Panc1 (cell line): Measurements from ENCODE around the gene SLC7A9.

Source experiments
- POLR2AphosphoS5 ChIP-seq: IDR thresholded peaks from 2 replicates; pipeline ENCODE4 v1.6.1; 2012; ENCODE audit warnings: mild to moderate bottlenecking, low read depth, low read length, moderate library complexity
- SIN3A ChIP-seq: IDR thresholded peaks from 2 replicates; pipeline ENCODE4 v1.6.1; 2012; ENCODE audit warnings: low read depth, mild to moderate bottlenecking, low read length, moderate library complexity, borderline replicate concordance; ENCODE audit not compliant: insufficient read depth
- TCF7L2 ChIP-seq: IDR thresholded peaks from 2 replicates; pipeline ENCODE4 v1.6.1; 2011; ENCODE audit warnings: mild to moderate bottlenecking, low read depth, low read length, inconsistent platforms
- TF ChIP-seq, protein P1 (sequence below): fragments of 450-650 bp; IDR thresholded peaks from 2 replicates; pipeline ENCODE4 v1.5.1; 2017; ENCODE audit warnings: mild to moderate bottlenecking
- TF ChIP-seq, protein P2 (sequence below), 2 experiments: IDR thresholded peaks; 2 replicates each; pipeline ENCODE4 v1.6.1; 2011 to 2012; ENCODE audit warnings: low read depth in 2 of 2, control low read depth in 1 of 2, low read length in 1 of 2, mild to moderate bottlenecking in 1 of 2, moderate library complexity in 1 of 2; ENCODE audit not compliant: insufficient read depth in 1 of 2

DNA sequence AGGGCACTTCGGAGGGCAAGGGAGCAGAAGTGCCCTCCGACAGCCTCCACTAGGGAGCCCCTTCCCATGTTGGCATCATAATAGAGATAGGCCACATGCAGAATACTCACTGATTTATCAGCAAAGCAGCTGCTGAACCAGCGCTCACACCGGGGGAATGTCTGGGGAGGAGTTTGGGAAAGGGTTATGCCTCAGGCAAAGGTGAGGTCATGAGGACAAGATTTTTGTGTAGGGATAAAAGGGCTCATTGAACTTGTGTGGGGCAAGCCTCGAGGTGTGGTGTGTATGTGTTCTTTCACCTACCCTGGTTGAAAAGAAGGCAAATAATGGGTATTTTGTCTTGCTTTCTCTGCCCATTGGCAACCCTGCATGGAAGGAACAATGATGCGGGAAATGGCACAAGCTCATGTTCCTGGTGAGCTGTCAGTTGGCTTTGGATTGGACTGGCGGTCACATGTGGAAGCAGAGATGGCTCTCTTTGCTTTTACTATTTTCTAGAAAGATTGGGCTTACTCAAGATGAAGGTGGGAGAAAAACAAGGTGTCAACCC is 39.1 kb upstream of the SLC7A9 start:
- TF ChIP-seq, protein P1, sequence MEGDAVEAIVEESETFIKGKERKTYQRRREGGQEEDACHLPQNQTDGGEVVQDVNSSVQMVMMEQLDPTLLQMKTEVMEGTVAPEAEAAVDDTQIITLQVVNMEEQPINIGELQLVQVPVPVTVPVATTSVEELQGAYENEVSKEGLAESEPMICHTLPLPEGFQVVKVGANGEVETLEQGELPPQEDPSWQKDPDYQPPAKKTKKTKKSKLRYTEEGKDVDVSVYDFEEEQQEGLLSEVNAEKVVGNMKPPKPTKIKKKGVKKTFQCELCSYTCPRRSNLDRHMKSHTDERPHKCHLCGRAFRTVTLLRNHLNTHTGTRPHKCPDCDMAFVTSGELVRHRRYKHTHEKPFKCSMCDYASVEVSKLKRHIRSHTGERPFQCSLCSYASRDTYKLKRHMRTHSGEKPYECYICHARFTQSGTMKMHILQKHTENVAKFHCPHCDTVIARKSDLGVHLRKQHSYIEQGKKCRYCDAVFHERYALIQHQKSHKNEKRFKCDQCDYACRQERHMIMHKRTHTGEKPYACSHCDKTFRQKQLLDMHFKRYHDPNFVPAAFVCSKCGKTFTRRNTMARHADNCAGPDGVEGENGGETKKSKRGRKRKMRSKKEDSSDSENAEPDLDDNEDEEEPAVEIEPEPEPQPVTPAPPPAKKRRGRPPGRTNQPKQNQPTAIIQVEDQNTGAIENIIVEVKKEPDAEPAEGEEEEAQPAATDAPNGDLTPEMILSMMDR, result no peak
- TF ChIP-seq SIN3A (no peak), POLR2AphosphoS5 (no peak), TCF7L2 (no peak)
- TF ChIP-seq, protein P2, sequence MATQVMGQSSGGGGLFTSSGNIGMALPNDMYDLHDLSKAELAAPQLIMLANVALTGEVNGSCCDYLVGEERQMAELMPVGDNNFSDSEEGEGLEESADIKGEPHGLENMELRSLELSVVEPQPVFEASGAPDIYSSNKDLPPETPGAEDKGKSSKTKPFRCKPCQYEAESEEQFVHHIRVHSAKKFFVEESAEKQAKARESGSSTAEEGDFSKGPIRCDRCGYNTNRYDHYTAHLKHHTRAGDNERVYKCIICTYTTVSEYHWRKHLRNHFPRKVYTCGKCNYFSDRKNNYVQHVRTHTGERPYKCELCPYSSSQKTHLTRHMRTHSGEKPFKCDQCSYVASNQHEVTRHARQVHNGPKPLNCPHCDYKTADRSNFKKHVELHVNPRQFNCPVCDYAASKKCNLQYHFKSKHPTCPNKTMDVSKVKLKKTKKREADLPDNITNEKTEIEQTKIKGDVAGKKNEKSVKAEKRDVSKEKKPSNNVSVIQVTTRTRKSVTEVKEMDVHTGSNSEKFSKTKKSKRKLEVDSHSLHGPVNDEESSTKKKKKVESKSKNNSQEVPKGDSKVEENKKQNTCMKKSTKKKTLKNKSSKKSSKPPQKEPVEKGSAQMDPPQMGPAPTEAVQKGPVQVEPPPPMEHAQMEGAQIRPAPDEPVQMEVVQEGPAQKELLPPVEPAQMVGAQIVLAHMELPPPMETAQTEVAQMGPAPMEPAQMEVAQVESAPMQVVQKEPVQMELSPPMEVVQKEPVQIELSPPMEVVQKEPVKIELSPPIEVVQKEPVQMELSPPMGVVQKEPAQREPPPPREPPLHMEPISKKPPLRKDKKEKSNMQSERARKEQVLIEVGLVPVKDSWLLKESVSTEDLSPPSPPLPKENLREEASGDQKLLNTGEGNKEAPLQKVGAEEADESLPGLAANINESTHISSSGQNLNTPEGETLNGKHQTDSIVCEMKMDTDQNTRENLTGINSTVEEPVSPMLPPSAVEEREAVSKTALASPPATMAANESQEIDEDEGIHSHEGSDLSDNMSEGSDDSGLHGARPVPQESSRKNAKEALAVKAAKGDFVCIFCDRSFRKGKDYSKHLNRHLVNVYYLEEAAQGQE (IDR thresholded peaks at IDR 0.05; ENCODE audit: insufficient read depth in 1 of 2, low read depth in 2 of 2, low read length in 1 of 2), result no peak
